GM19099 (cell line): ENCODE measurements around the gene OR10X1.

Experiments
- POLR2A ChIP-seq: IDR thresholded peaks from 3 replicates; pipeline ENCODE4 v1.6.1; 2011; ENCODE audit warnings: low read depth; ENCODE audit not compliant: insufficient read length; ENCODE audit errors: extremely low read depth

The OR10X1 gene

DNA sequence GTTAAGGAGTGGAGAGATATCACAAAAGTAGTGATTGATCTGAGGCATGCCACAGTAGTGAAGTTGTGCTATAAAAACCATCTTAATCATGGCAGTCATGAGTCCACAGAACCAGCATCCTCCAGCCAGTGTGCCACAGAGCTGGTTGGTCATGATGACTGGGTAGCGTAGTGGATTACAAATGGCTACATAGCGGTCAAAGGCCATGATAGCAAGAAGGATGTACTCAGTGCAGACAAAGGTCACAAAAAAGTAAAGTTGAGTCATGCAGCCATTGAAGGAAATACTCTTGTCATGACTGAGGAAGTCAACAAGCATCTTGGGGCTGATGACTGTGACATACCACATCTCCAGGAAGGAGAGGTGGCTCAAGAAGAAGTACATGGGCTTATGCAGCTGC lies 32.2 kb downstream of the OR10X1 start:
- TF ChIP-seq POLR2A: no peak

DNA sequence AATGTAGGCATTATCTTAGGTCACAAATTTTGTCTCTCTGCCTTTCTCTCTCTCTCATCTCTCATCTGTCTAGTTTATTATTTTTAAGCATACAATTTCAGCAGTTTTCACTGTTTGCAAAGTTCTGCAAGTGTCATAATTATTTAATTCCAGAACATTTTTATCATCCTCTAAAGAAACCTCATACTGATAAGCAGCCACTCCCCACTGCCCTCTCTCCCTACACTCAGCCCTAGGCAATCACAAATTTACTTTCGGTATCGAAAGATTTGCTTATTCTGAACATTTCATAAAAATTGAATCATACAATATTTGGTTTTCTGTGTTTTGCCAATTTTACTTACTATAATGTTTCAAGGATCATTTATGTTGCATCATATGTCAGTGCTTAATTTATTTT lies 42.1 kb downstream of the OR10X1 start:
- TF ChIP-seq POLR2A: no peak

DNA sequence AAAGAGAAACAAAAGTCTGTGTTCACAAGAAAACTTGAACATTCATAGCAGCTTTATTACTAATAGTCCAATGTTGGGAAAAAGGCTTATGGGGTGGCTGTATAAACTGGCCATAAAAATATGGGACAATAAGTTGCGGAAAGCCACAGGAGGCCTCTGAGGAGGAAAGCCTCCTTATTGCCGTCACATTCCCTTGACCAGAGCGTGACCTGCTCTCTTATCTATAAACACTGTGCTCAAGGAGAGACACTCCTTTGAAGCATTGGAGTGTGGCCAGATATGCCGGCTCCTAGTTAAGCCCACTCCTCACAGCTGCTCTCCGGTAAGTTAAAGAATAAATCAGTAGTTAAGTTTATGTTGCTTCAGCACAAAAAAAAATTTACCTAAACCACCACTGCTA lies 45.2 kb downstream of the OR10X1 start:
- no peak for TF ChIP-seq POLR2A
